Measurements from ENCODE around the gene GNAZ.

DNA sequence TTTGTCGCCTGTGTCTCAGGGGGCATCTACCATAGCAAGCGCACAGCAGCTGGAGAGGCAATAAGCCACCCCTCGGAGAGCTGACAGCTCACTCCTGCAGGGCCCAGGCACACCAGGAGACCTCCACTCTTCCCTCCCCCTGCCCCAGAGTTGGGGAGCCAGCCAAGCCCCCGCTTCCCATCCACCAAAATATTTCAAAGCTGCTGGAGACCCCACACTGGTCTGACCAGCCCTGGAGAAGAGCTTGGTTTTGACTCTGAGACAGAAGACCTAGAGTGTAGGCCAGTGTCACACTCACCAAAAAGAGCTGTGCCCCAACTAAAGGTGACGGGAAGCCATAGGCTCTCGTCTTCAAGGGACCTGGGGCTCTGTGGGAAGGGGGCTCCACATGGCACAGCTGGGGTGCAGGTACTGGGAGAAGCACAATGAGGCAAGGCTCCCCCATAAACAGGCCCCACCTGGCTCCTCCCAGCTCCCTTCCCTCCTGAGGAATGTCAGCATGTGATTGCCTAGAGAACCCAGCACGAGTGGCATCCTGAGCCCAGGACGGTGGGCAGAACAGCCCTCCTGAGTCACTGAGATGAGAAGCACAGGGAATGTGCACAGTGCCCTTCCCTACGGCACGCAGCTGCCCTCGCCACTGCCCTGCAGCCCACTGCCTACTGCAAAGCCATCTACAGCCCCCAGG is 5.8 kb upstream of the GNAZ start:
- TF ChIP-seq, protein P1, sequence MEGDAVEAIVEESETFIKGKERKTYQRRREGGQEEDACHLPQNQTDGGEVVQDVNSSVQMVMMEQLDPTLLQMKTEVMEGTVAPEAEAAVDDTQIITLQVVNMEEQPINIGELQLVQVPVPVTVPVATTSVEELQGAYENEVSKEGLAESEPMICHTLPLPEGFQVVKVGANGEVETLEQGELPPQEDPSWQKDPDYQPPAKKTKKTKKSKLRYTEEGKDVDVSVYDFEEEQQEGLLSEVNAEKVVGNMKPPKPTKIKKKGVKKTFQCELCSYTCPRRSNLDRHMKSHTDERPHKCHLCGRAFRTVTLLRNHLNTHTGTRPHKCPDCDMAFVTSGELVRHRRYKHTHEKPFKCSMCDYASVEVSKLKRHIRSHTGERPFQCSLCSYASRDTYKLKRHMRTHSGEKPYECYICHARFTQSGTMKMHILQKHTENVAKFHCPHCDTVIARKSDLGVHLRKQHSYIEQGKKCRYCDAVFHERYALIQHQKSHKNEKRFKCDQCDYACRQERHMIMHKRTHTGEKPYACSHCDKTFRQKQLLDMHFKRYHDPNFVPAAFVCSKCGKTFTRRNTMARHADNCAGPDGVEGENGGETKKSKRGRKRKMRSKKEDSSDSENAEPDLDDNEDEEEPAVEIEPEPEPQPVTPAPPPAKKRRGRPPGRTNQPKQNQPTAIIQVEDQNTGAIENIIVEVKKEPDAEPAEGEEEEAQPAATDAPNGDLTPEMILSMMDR (IDR thresholded peaks at IDR 0.05; ENCODE audit: low read depth, low read length, poor library complexity, severe bottlenecking): no peak
- TF ChIP-seq EZH2phosphoT487 (IDR thresholded peaks at IDR 0.05; ENCODE audit: borderline replicate concordance, low read length): no peak
